LNCaP clone FGC (cell line): ENCODE measurements around the gene MT1H.

Source experiments
- DNase-seq: peaks from one replicate; pipeline ENCODE4 v3.0.0-alpha.2; 2011; ENCODE audit warnings: low read depth
- H3K4me3 ChIP-seq: 2 replicates; pipeline ENCODE4 v1.5.1; 2011; ENCODE audit warnings: mild to moderate bottlenecking, low read depth, low read length, control low read depth
- CTCF ChIP-seq: IDR thresholded peaks from 2 replicates; pipeline ENCODE4 v1.5.1; 2012; ENCODE audit warnings: mild to moderate bottlenecking; ENCODE audit not compliant: control insufficient read depth, insufficient read depth; ENCODE audit errors: extremely low read depth

The MT1H gene

GRCh38 chr16:56697456-56698155, 28.0 kb downstream of the MT1H start:
- no peak for DNase-seq
- no peak overlapping the region for H3K4me3 ChIP-seq
- TF ChIP-seq CTCF: no peak

- no peak for DNase-seq
- H3K4me3 ChIP-seq: no peak overlapping the region
- TF ChIP-seq CTCF: no peak
These were observed 30.6 kb downstream of the MT1H start for GRCh38 chr16:56700195-56700594.

GRCh38 chr16:56700631-56701030, 31.0 kb downstream of the MT1H start:
- TF ChIP-seq CTCF: no peak
- H3K4me3 ChIP-seq: no peak overlapping the region
- no peak for DNase-seq

- no peak overlapping the region for H3K4me3 ChIP-seq
- DNase-seq: no peak
- no peak for TF ChIP-seq CTCF
These were observed 31.9 kb downstream of the MT1H start for GRCh38 chr16:56701534-56701933.

GRCh38 chr16:56702836-56703235, 33.2 kb downstream of the MT1H start:
- no peak for TF ChIP-seq CTCF
- no peak for DNase-seq
- H3K4me3 ChIP-seq: no peak overlapping the region

- DNase-seq: no peak
- TF ChIP-seq CTCF: no peak
- H3K4me3 ChIP-seq: no peak overlapping the region
These were observed 39.2 kb downstream of the MT1H start for GRCh38 chr16:56708525-56709442.
